ENCODE measurements around the gene NENF. TPM values are rescaled to one million over a fixed set of nuclear protein-coding genes. Genes with fewer than 3 reads are reported as not detected.
A peak's percentile ranks its signal among the peaks of the same experiment; 100 is the strongest.

Gene NENF
- total and polyA plus RNA-seq, 2 donors: 36.4 to 52.2 TPM

- H3K4me3 ChIP-seq (ENCODE audit: low read length in 2 of 2): no peak overlapping the region
- no peak overlapping the region for H3K27ac ChIP-seq (ENCODE audit: low read depth in 1 of 2, low read length in 1 of 2)
- H3K9me3 ChIP-seq (ENCODE audit: control insufficient read depth in 2 of 2, insufficient read depth in 1 of 2, low read length in 1 of 2): peaks cover 0 to 7% of the 10 kb centered on the region in 2 donors
- H3K4me1 ChIP-seq (ENCODE audit: control insufficient read depth in 2 of 2, insufficient read depth in 2 of 2, low read length in 2 of 2): peaks cover 0 to 2% of the 10 kb centered on the region in 2 donors
- DNase-seq (ENCODE audit: low read depth in 6 of 9, low spot score in 9 of 9): no peak
- WGBS: 96% methylated on average over 12 of the region's 12 CpGs
- H3K27me3 ChIP-seq (ENCODE audit: control insufficient read depth in 2 of 2, insufficient read depth in 1 of 2, low read length in 1 of 2): no peaks in the 10 kb centered on the region
- no peaks in the 10 kb centered on the region for H3K36me3 ChIP-seq (ENCODE audit: control insufficient read depth in 2 of 2, insufficient read depth in 2 of 2, low read length in 1 of 2)
Measured at GRCh38 chr1:212453156-212453857, 20.6 kb downstream of the NENF start.

- DNase-seq (ENCODE audit: low read depth in 6 of 9, low spot score in 9 of 9): no peak
- Histone ChIP-seq H3K4me1 (ENCODE audit: control insufficient read depth in 2 of 2, insufficient read depth in 2 of 2, low read length in 2 of 2) (peaks cover 0 to 6% of the 10 kb centered on the region in 2 donors), H3K27ac (ENCODE audit: low read depth in 1 of 2, low read length in 1 of 2) (no peak overlapping the region), H3K27me3 (ENCODE audit: control insufficient read depth in 2 of 2, insufficient read depth in 1 of 2, low read length in 1 of 2) (no peaks in the 10 kb centered on the region), H3K36me3 (ENCODE audit: control insufficient read depth in 2 of 2, insufficient read depth in 2 of 2, low read length in 1 of 2) (no peaks in the 10 kb centered on the region), H3K9me3 (ENCODE audit: control insufficient read depth in 2 of 2, insufficient read depth in 1 of 2, low read length in 1 of 2) (peaks cover 0 to 11% of the 10 kb centered on the region in 2 donors), H3K4me3 (ENCODE audit: low read length in 2 of 2) (no peak overlapping the region)
- WGBS: 95% methylated on average over 3 of the region's 3 CpGs
Measured at GRCh38 chr1:212454741-212455140, 22.0 kb downstream of the NENF start.

- Histone ChIP-seq H3K9me3 (ENCODE audit: control insufficient read depth in 2 of 2, insufficient read depth in 1 of 2, low read length in 1 of 2) (peaks cover 0 to 13% of the 10 kb centered on the region in 2 donors), H3K4me1 (ENCODE audit: control insufficient read depth in 2 of 2, insufficient read depth in 2 of 2, low read length in 2 of 2) (peaks cover 0 to 6% of the 10 kb centered on the region in 2 donors), H3K36me3 (ENCODE audit: control insufficient read depth in 2 of 2, insufficient read depth in 2 of 2, low read length in 1 of 2) (no peaks in the 10 kb centered on the region), H3K27ac (ENCODE audit: low read depth in 1 of 2, low read length in 1 of 2) (no peak overlapping the region), H3K4me3 (ENCODE audit: low read length in 2 of 2) (no peak overlapping the region), H3K27me3 (ENCODE audit: control insufficient read depth in 2 of 2, insufficient read depth in 1 of 2, low read length in 1 of 2) (no peaks in the 10 kb centered on the region)
- no peak for DNase-seq (ENCODE audit: low read depth in 6 of 9, low spot score in 9 of 9)
- 97% methylated on average over 2 of the region's 2 CpGs for WGBS
Measured at GRCh38 chr1:212455401-212455800, 22.7 kb downstream of the NENF start.

- 55% methylated on average over 10 of the region's 10 CpGs for whole genome bisulfite sequencing
- DNase-seq (ENCODE audit: low read depth in 6 of 9, low spot score in 9 of 9): peak; percentile 42 to 86 (median 63)
- H3K36me3 ChIP-seq (ENCODE audit: control insufficient read depth in 2 of 2, insufficient read depth in 2 of 2, low read length in 1 of 2): no peaks in the 10 kb centered on the region
- no peak overlapping the region for H3K27ac ChIP-seq (ENCODE audit: low read depth in 1 of 2, low read length in 1 of 2)
- no peak overlapping the region for H3K4me3 ChIP-seq (ENCODE audit: low read length in 2 of 2)
- H3K9me3 ChIP-seq (ENCODE audit: control insufficient read depth in 2 of 2, insufficient read depth in 1 of 2, low read length in 1 of 2): peaks cover 0 to 13% of the 10 kb centered on the region in 2 donors
- H3K27me3 ChIP-seq (ENCODE audit: control insufficient read depth in 2 of 2, insufficient read depth in 1 of 2, low read length in 1 of 2): no peaks in the 10 kb centered on the region
- H3K4me1 ChIP-seq (ENCODE audit: control insufficient read depth in 2 of 2, insufficient read depth in 2 of 2, low read length in 2 of 2): peaks cover 0 to 6% of the 10 kb centered on the region in 2 donors
Measured at GRCh38 chr1:212455803-212456528, 23.2 kb downstream of the NENF start.

GRCh38 chr1:212457740-212458338, 25.1 kb downstream of the NENF start:
- H3K27ac ChIP-seq (ENCODE audit: low read depth in 1 of 2, low read length in 1 of 2): no peak overlapping the region
- peaks cover 0 to 6% of the 10 kb centered on the region in 2 donors for H3K4me1 ChIP-seq (ENCODE audit: control insufficient read depth in 2 of 2, insufficient read depth in 2 of 2, low read length in 2 of 2)
- H3K36me3 ChIP-seq (ENCODE audit: control insufficient read depth in 2 of 2, insufficient read depth in 2 of 2, low read length in 1 of 2): no peaks in the 10 kb centered on the region
- peak in 4 of 9 donors; percentile 19 to 64 (median 41) for DNase-seq (ENCODE audit: low read depth in 6 of 9, low spot score in 9 of 9)
- H3K4me3 ChIP-seq (ENCODE audit: low read length in 2 of 2): no peak overlapping the region
- no peaks in the 10 kb centered on the region for H3K27me3 ChIP-seq (ENCODE audit: control insufficient read depth in 2 of 2, insufficient read depth in 1 of 2, low read length in 1 of 2)
- H3K9me3 ChIP-seq (ENCODE audit: control insufficient read depth in 2 of 2, insufficient read depth in 1 of 2, low read length in 1 of 2): peaks cover 0 to 13% of the 10 kb centered on the region in 2 donors
- WGBS: 84% methylated on average over 8 of the region's 8 CpGs

- H3K36me3 ChIP-seq (ENCODE audit: control insufficient read depth in 2 of 2, insufficient read depth in 2 of 2, low read length in 1 of 2): no peaks in the 10 kb centered on the region
- DNase-seq (ENCODE audit: low read depth in 6 of 9, low spot score in 9 of 9): peak in 5 of 9 donors; percentile 10 to 53 (median 35)
- peaks cover 0 to 6% of the 10 kb centered on the region in 2 donors for H3K4me1 ChIP-seq (ENCODE audit: control insufficient read depth in 2 of 2, insufficient read depth in 2 of 2, low read length in 2 of 2)
- WGBS: 3% methylated on average over 1 of the region's 1 CpG
- no peak overlapping the region for H3K27ac ChIP-seq (ENCODE audit: low read depth in 1 of 2, low read length in 1 of 2)
- H3K4me3 ChIP-seq (ENCODE audit: low read length in 2 of 2): no peak overlapping the region
- H3K9me3 ChIP-seq (ENCODE audit: control insufficient read depth in 2 of 2, insufficient read depth in 1 of 2, low read length in 1 of 2): peaks cover 0 to 13% of the 10 kb centered on the region in 2 donors
- no peaks in the 10 kb centered on the region for H3K27me3 ChIP-seq (ENCODE audit: control insufficient read depth in 2 of 2, insufficient read depth in 1 of 2, low read length in 1 of 2)
Measured at GRCh38 chr1:212458817-212459216, 26.1 kb downstream of the NENF start.

- H3K4me3 ChIP-seq (ENCODE audit: low read length in 2 of 2): no peak overlapping the region
- no peaks in the 10 kb centered on the region for H3K27me3 ChIP-seq (ENCODE audit: control insufficient read depth in 2 of 2, insufficient read depth in 1 of 2, low read length in 1 of 2)
- no peak overlapping the region for H3K27ac ChIP-seq (ENCODE audit: low read depth in 1 of 2, low read length in 1 of 2)
- H3K9me3 ChIP-seq (ENCODE audit: control insufficient read depth in 2 of 2, insufficient read depth in 1 of 2, low read length in 1 of 2): peaks cover 0 to 13% of the 10 kb centered on the region in 2 donors
- 98% methylated on average over 5 of the region's 5 CpGs for WGBS
- DNase-seq (ENCODE audit: low read depth in 6 of 9, low spot score in 9 of 9): no peak
- H3K4me1 ChIP-seq (ENCODE audit: control insufficient read depth in 2 of 2, insufficient read depth in 2 of 2, low read length in 2 of 2): peaks cover 0 to 6% of the 10 kb centered on the region in 2 donors
- no peaks in the 10 kb centered on the region for H3K36me3 ChIP-seq (ENCODE audit: control insufficient read depth in 2 of 2, insufficient read depth in 2 of 2, low read length in 1 of 2)
Measured at GRCh38 chr1:212459656-212460055, 26.9 kb downstream of the NENF start.

GRCh38 chr1:212460376-212460775, 27.7 kb downstream of the NENF start:
- H3K27ac ChIP-seq (ENCODE audit: low read depth in 1 of 2, low read length in 1 of 2): no peak overlapping the region
- H3K4me1 ChIP-seq (ENCODE audit: control insufficient read depth in 2 of 2, insufficient read depth in 2 of 2, low read length in 2 of 2): peaks cover 0 to 6% of the 10 kb centered on the region in 2 donors
- no peak overlapping the region for H3K4me3 ChIP-seq (ENCODE audit: low read length in 2 of 2)
- DNase-seq (ENCODE audit: low read depth in 6 of 9, low spot score in 9 of 9): no peak
- no peaks in the 10 kb centered on the region for H3K36me3 ChIP-seq (ENCODE audit: control insufficient read depth in 2 of 2, insufficient read depth in 2 of 2, low read length in 1 of 2)
- H3K27me3 ChIP-seq (ENCODE audit: control insufficient read depth in 2 of 2, insufficient read depth in 1 of 2, low read length in 1 of 2): no peaks in the 10 kb centered on the region
- WGBS: 96% methylated on average over 9 of the region's 9 CpGs
- H3K9me3 ChIP-seq (ENCODE audit: control insufficient read depth in 2 of 2, insufficient read depth in 1 of 2, low read length in 1 of 2): peaks cover 0 to 13% of the 10 kb centered on the region in 2 donors

All from thymus (tissue), 11 donors.